Endothelial cell of umbilical vein (primary cell): Measurements from ENCODE around the gene COPS2. TPM values are rescaled to one million over a fixed set of nuclear protein-coding genes. Genes with fewer than 3 reads are reported as not detected.

Source experiments
- BruUV-seq: library from RNA; stranded (reverse); fragments of 400-500 nt; replicated peaks from 2 replicates; lab custom pipeline; 2021; lab: Mats Ljungman, UMichigan
- CTCF ChIA-PET: fragments of 300-600, 350-600 bp; sonication (Branson Sonifier 250); formaldehyde crosslinking; loops from one replicate; lab custom pipeline; 2021; ENCODE audit warnings: antibody characterized with exemption, inconsistent platforms; lab: Charles Lee
- POLR2A ChIA-PET: fragments of 300-600, 350-600 bp; sonication (Branson Sonifier 250); formaldehyde crosslinking; loops from one replicate; lab custom pipeline; 2021; ENCODE audit warnings: antibody characterized with exemption, inconsistent platforms; lab: Charles Lee
- DNase-seq: peaks from one replicate; pipeline ENCODE4 v3.0.0-alpha.2; 2011; ENCODE audit warnings: low read depth, low spot score
- FAIRE-seq: peaks from 2 replicates; lab custom pipeline; 2011; peaks lifted over from hg19 to GRCh38; lab: Jason Lieb, UNC
- H2AFZ ChIP-seq: 2 replicates; pipeline ENCODE4 v1.6.0; 2012; ENCODE audit warnings: low read depth, low read length, control low read depth, inconsistent platforms
- H3K27ac ChIP-seq: 2 replicates; pipeline ENCODE4 v1.5.1; 2011; ENCODE audit warnings: low read depth, mild to moderate bottlenecking, control low read depth, low read length, moderate library complexity; ENCODE audit not compliant: insufficient read depth
- H3K27me3 ChIP-seq, 2 experiments: 2 replicates each; pipeline versions ENCODE4 v1.6.0 to v1.6.1; 2011; ENCODE audit warnings: low read length in 2 of 2, mixed read lengths in 1 of 2; ENCODE audit not compliant: control insufficient read depth in 2 of 2, insufficient read depth in 2 of 2
- H3K36me3 ChIP-seq, 2 experiments: 2 replicates in 1 of 2; 3 replicates in 1 of 2; pipeline ENCODE4 v1.5.1; 2011; ENCODE audit warnings: low read length in 2 of 2, mild to moderate bottlenecking in 1 of 2, moderate library complexity in 1 of 2; ENCODE audit not compliant: control insufficient read depth in 2 of 2, insufficient read depth in 2 of 2; ENCODE audit errors: extremely low read depth in 1 of 2
- H3K4me1 ChIP-seq: 3 replicates; pipeline ENCODE4 v1.5.1; 2011; ENCODE audit warnings: mild to moderate bottlenecking, low read length; ENCODE audit not compliant: control insufficient read depth, insufficient read depth; ENCODE audit errors: extremely low read depth
- H3K4me2 ChIP-seq: 2 replicates; pipeline ENCODE4 v1.6.1; 2011; ENCODE audit warnings: low read length, control low read depth, mixed read lengths; ENCODE audit not compliant: insufficient read depth
- H3K4me3 ChIP-seq, 3 experiments: fragments of 200-600 bp in 1 of 3; sonication (generic), shearing (Covaris generic) in 1 of 3; replicated peaks in 1 of 3; 2 replicates each; pipeline ENCODE4 v1.5.1; 2011 to 2016; ENCODE audit warnings: control low read depth in 3 of 3, low read length in 3 of 3, mild to moderate bottlenecking in 2 of 3, inconsistent platforms in 1 of 3, low read depth in 1 of 3, moderate library complexity in 1 of 3; ENCODE audit not compliant: insufficient read depth in 1 of 3
- H3K79me2 ChIP-seq: 2 replicates; pipeline ENCODE4 v1.6.0; 2012; ENCODE audit warnings: low read length, inconsistent platforms; ENCODE audit not compliant: control insufficient read depth, insufficient read depth
- H3K9ac ChIP-seq: replicated peaks from 2 replicates; pipeline ENCODE3; 2011; ENCODE audit warnings: low read length, control low read depth; ENCODE audit not compliant: insufficient read depth; ENCODE audit errors: extremely low read depth
- H3K9me1 ChIP-seq: replicated peaks from 3 replicates; pipeline ENCODE4 v1.6.0; 2011; ENCODE audit warnings: mild to moderate bottlenecking, low read length; ENCODE audit not compliant: control insufficient read depth, insufficient read depth; ENCODE audit errors: extremely low read depth
- H3K9me3 ChIP-seq: replicated peaks from 2 replicates; pipeline ENCODE4 v1.5.1; 2012; ENCODE audit warnings: low read length, inconsistent platforms; ENCODE audit not compliant: control insufficient read depth, insufficient read depth
- H4K20me1 ChIP-seq: replicated peaks from 2 replicates; pipeline ENCODE3; 2011; ENCODE audit warnings: mild to moderate bottlenecking, low read length; ENCODE audit not compliant: control insufficient read depth, insufficient read depth; ENCODE audit errors: extremely low read depth
- EZH2 ChIP-seq: IDR thresholded peaks from 2 replicates; pipeline ENCODE4 v1.6.1; 2012; ENCODE audit warnings: borderline replicate concordance, low read depth, mild to moderate bottlenecking, moderate library complexity, low read length, inconsistent platforms; ENCODE audit not compliant: severe bottlenecking
- FOS ChIP-seq: IDR thresholded peaks from 2 replicates; pipeline ENCODE4 v1.6.1; 2011; ENCODE audit warnings: mild to moderate bottlenecking, low read length, moderate library complexity, borderline replicate concordance; ENCODE audit not compliant: insufficient read depth
- GATA2 ChIP-seq: IDR thresholded peaks from 2 replicates; pipeline ENCODE4 v1.7.0; 2011; ENCODE audit warnings: low read depth, mild to moderate bottlenecking, moderate library complexity, mixed read lengths, low read length; ENCODE audit not compliant: insufficient read length, insufficient read depth
- JUN ChIP-seq: IDR thresholded peaks from 2 replicates; pipeline ENCODE4 v1.6.1; 2011; ENCODE audit warnings: borderline replicate concordance, low read depth; ENCODE audit not compliant: insufficient read length, insufficient read depth
- MYC ChIP-seq: IDR thresholded peaks from one replicate; pipeline ENCODE4 v1.6.1; 2011; ENCODE audit warnings: mild to moderate bottlenecking, low read depth, low read length
- POLR2A ChIP-seq: IDR thresholded peaks from 2 replicates; pipeline ENCODE4 v1.6.1; 2012; ENCODE audit warnings: low read depth, mild to moderate bottlenecking, control low read depth, low read length
- POLR2AphosphoS5 ChIP-seq: IDR thresholded peaks from 2 replicates; pipeline ENCODE4 v1.6.1; 2012; ENCODE audit warnings: low read depth, mild to moderate bottlenecking, control low read depth, low read length, moderate library complexity; ENCODE audit not compliant: insufficient read depth
- dilution Hi-C: fragments of 300-500 bp; cut with MboI; formaldehyde crosslinking; loops from one replicate; pipeline ENCODE4 v1.15.0; 2019; ENCODE audit warnings: low sequenced_read_pairs; ENCODE audit not compliant: extremely low pct_ligation_motif_present
- intact Hi-C: fragments of 100-400 bp; cut with micrococcal nuclease; formaldehyde crosslinking; loops from one replicate; pipeline ENCODE4 v1.10.0; 2022
- polyA plus RNA-seq, 4 experiments: library from polyadenylated mRNA; depleted of rRNA in 3 of 4; stranded (reverse) in 3 of 4; unstranded in 1 of 4; fragments of >200 nt; gene quantifications; 2 replicates each; pipeline versions ENCODE4 v1.2.1 to v1.2.3, GENCODE V29; 2011 to 2012; ENCODE audit warnings: missing spikeins in 1 of 4
- total RNA-seq: library from RNA; stranded (reverse); gene quantifications from 2 replicates; pipeline ENCODE4 v1.2.3, GENCODE V29; 2021
- TF ChIP-seq, protein P1 (sequence below), 2 donors: IDR thresholded peaks; 1 replicate in 1 of 2; 2 replicates in 1 of 2; pipeline ENCODE4 v1.5.1; 2011; ENCODE audit warnings: low read length in 2 of 2, mild to moderate bottlenecking in 2 of 2, moderate library complexity in 2 of 2, control low read depth in 1 of 2, inconsistent platforms in 1 of 2, low read depth in 1 of 2; ENCODE audit not compliant: insufficient read depth in 1 of 2; ENCODE audit errors: extremely low read depth in 1 of 2
- TF ChIP-seq, protein P2 (sequence below): IDR thresholded peaks from 2 replicates; pipeline ENCODE4 v1.6.1; 2011; ENCODE audit not compliant: insufficient read depth, insufficient read length

Gene COPS2
- total and polyA plus RNA-seq, 2 donors (not counting 3 experiments of a cell fraction or from before 2014, with no cell fraction given) = 20.2 to 79.3 TPM

DNA sequence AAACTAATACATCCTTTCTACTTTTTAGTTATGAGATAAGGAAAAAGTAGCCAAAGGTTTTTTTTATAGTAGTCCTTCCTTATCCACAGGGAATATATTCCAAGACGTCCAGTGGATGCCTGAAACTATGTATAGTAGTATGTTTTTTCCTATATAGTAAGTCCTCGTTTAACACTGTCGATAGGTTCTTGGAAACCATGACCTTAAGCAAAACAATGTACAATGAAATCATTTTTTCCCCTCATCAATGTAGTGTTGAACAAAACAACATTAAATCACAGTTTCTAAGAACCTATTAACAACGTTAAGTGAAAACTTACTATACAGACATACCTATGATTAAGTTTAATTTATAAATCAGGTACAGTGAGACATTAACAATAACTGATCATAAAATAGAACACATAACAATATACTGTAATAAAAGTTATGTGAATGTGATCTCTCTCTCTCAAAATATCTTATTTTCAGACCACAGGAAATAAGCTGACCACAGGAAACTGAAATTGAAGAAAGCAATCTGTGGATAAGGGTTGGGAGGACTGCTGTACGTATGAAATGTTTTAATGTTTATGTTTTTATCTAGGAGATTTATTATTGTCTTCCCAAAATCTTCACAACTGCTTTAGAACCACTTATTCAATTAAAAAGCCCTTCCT is 20.6 kb downstream of the COPS2 start:
- Histone ChIP-seq H3K4me2 (peak overlapping the region; percentile 86), H3K9ac (peak overlapping the region; percentile 74), H3K36me3 (peaks cover 0 to 17% of the 10 kb centered on the region in 2 experiments), H4K20me1 (no peaks in the 10 kb centered on the region), H3K27me3 (no peaks in the 10 kb centered on the region), H3K27ac (peak overlapping the region; percentile 97), H3K4me1 (peaks cover 50% of the 10 kb centered on the region), H3K79me2 (peaks cover 7% of the 10 kb centered on the region), H3K9me3 (no peaks in the 10 kb centered on the region), H2AFZ (no peak overlapping the region), H3K9me1 (no peaks in the 10 kb centered on the region), H3K4me3 (no peak overlapping the region)
- intact Hi-C loops = loop anchor here (5.0 kb wide), 1 partner anchor 568 kb away; no protein-coding TSS in a partner anchor
- CTCF ChIA-PET = interaction anchor here (1.1 kb wide), 1 partner anchor 11 kb away, joined by 11 read pairs; no protein-coding TSS in a partner anchor
- TF ChIP-seq MYC (no peak), POLR2A (no peak), EZH2 (no peak), JUN (peak; percentile 57), POLR2AphosphoS5 (no peak), GATA2 (peak; percentile 18), FOS (no peak)
- TF ChIP-seq, protein P1, sequence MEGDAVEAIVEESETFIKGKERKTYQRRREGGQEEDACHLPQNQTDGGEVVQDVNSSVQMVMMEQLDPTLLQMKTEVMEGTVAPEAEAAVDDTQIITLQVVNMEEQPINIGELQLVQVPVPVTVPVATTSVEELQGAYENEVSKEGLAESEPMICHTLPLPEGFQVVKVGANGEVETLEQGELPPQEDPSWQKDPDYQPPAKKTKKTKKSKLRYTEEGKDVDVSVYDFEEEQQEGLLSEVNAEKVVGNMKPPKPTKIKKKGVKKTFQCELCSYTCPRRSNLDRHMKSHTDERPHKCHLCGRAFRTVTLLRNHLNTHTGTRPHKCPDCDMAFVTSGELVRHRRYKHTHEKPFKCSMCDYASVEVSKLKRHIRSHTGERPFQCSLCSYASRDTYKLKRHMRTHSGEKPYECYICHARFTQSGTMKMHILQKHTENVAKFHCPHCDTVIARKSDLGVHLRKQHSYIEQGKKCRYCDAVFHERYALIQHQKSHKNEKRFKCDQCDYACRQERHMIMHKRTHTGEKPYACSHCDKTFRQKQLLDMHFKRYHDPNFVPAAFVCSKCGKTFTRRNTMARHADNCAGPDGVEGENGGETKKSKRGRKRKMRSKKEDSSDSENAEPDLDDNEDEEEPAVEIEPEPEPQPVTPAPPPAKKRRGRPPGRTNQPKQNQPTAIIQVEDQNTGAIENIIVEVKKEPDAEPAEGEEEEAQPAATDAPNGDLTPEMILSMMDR (IDR thresholded peaks at IDR 0.05; ENCODE audit: extremely low read depth in 1 of 2, insufficient read depth in 1 of 2, low read depth in 1 of 2, low read length in 2 of 2) = no peak
- TF ChIP-seq, protein P2, sequence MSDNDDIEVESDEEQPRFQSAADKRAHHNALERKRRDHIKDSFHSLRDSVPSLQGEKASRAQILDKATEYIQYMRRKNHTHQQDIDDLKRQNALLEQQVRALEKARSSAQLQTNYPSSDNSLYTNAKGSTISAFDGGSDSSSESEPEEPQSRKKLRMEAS = no peak
- TSS peak; percentile 71 for BruUV-seq
- FAIRE-seq (peak; percentile 67), DNase-seq (peak; percentile 82)
- dilution Hi-C loops = no loop called here
- POLR2A ChIA-PET = no interaction called here
